AML-193 (cell line): ENCODE data around the gene RPL10A.

Source experiments
- DNase-seq, 2 experiments: peaks; one replicate each; lab custom pipeline; 2025; lab: John Stamatoyannopoulos, UW

RPL10A gene

GRCh38 chr6:35475573-35475972 is 7.4 kb downstream of the RPL10A start:
- DNase-seq: no peak

DNA sequence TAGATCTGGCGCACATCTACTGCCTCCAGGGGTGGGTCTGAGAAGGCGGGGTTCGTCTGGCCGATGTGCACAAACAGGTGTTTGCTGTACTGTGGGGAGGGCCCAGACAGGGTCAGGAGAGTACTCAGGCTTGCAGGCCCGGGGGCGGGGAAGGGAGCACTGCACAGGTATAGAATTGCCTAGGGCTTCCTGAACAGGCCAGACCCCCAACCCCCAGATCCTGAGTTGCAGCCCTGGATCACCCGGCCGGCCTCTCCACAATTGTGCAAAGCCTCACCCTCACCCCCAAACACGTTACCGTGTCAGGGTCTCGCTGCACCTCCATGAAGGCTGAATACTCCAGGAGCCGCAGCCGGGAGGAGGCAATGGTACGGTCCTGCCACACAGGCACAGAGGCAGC is 7.8 kb downstream of the RPL10A start:
- DNase-seq: no peak

DNA sequence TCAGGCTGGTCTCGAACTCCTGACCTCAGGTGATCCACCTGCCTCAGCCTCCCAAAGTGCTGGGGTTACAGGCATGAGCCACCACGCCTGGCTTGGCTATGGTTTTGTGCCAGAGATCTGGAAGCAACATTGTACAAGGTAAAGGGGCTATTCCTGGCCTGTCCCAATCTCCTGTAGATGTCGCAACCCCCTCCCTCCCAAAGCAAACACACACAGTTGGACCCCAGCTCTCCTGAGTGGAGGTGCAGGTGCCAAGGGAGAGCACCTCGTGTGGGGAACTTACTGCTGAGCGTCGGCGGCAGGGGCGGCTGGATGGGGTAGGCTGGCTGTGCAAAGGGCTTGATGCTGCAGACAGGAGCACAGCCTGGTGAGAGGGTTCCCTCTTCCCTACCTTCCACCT is 8.8 kb downstream of the RPL10A start:
- no peak for DNase-seq

DNA sequence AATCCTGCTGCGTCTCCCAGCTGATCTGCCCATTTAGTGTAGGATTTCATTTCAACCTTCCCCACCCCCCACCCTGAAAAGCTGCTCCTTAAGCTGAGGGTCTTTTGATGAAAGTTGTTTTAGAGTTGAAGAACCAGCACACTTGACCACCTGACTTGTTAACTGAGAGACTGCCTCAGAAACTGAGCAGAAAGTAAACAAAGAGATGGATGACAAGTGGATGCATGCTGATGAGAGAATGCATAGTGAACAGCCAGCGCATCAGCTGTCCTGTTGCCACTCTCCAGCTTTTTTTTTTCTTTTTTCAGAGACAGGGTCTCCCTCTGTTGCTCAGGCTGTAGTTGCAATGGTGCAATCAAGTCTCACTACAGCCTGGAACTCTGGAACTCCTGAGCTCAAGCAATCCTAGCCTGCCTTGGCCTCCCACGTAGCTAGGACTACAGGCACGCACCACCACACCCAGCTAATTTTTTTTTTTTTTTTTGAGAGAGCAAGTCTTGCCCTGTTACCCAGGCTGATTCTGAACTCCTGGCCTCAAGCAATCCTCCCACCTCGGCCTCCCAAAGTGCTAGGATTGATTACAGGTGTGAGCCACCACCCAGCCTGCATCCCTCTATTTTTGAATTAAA is 9.5 kb downstream of the RPL10A start:
- DNase-seq: no peak

GRCh38 chr6:35478259-35478658 is 10.1 kb downstream of the RPL10A start:
- DNase-seq: no peak

DNA sequence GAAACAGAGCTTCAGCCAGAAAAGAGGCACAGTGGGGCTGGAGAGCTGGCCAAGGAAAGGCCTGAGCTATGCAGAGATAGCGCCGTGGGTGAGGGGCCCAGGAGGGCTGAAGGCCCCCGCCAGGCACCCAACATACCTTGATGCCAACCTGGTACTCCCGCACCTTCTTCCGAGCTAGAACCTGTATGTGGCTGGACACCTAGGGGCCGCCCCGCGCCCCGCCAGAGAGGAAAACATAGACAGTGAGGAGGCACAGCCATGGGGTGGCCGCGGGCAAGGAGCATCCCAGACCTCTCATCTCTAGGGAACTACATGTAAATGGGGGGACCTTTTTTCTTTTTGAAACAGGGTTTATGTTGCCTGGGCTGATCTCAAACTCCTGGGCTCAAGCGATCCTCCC is 12.0 kb downstream of the RPL10A start:
- DNase-seq: no peak

DNA sequence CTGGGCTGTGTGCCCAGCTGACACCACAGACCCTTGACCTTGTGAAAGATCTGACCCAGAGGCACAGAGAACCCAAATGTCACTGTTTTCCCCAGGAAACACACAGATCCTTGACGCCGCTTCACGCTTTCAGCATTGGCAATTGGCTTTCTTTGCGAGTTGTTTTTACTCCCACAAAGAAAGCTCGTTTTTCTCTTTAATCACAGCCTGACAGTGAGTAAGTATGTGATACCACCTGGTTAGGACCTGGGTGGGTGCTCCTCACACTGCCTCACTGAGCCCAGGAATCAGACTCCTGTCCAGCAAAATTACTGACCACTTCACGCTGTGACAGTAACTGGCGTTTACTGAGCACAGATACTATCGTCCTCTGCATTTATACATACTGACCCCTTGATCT is 13.0 kb downstream of the RPL10A start:
- no peak for DNase-seq

GRCh38 chr6:35483062-35483461 is 14.9 kb downstream of the RPL10A start:
- DNase-seq: no peak

DNA sequence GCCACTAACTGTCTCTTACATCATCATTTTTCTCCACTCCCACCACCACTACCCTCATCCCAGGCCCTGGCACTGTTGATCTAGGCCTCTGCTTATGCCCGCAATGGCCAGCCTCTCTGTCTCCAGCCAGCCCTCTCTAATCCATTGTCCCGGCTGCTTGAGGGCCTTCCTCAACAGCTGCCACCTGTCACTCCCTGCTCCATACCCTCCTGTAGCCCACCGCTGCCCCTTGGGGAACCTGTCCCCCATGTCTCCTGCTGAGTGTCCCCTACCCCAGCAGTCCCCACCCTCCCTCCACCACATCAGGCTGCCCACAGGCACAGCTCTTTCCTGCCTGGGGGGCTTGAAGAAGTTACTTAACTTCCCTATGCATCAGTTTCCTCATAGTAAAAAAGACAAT is 15.3 kb downstream of the RPL10A start:
- DNase-seq: peak; percentile 25 to 29

DNA sequence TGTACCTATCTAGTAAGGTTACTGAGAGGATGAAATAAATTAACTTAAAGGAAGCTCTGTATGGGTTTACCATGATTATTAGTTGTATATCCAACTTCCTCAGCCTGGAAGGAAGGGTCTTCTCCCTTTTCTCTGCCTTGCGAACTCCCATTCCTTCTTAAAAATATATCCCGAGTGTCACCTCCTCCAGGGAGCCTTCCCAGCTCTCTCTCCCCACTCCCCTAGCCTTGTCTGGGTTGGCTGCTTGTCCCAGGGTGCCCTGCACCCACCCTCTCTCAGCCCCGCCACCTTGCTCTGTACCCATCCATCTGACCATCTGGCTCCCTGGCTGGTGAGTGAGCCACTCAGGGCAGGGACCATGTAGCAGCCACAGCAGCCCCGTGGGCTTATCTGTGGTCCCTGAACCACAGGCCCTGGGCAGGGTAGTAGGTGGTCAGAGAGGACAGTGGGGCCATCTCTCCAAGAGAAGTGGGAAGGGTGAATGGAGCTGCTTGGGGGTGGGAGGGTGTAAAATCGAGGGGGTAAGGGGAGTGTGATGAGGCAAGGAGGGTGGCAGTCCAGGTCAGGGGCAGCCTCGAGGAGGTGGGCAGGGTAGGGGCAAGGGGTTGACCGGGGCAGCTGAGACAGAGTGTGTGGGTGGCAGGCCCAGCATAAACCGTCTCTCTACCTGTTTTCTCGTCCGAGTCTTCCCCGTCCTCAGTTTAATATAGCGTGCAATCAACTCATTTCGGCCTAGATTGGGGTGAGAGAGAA is 15.9 kb downstream of the RPL10A start:
- no peak for DNase-seq

GRCh38 chr6:35484921-35485392 is 16.8 kb downstream of the RPL10A start:
- DNase-seq: no peak

DNA sequence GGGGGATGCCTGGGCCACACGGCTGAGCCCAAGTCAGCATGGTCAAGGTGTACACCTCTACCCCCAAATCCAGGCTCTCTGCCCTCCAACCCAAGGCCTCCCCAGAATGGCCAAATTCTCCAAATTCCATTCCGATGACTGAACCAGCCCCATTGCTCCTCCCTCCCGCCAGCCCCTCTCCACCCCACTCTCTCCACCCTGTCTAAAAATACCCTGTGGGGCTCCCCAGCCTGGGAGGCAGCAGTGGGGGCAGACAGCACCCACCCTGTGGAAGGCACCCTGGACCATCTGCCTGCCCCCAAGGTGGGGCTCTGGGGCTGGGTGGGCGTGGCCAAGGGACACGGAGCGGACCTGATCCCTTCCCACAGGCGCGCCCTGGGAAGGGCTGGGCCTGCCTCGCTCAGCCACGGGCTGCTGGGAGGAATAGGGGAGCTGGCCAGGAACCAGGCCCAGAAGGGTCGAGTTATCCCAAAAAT is 17.2 kb downstream of the RPL10A start:
- DNase-seq: no peak

DNA sequence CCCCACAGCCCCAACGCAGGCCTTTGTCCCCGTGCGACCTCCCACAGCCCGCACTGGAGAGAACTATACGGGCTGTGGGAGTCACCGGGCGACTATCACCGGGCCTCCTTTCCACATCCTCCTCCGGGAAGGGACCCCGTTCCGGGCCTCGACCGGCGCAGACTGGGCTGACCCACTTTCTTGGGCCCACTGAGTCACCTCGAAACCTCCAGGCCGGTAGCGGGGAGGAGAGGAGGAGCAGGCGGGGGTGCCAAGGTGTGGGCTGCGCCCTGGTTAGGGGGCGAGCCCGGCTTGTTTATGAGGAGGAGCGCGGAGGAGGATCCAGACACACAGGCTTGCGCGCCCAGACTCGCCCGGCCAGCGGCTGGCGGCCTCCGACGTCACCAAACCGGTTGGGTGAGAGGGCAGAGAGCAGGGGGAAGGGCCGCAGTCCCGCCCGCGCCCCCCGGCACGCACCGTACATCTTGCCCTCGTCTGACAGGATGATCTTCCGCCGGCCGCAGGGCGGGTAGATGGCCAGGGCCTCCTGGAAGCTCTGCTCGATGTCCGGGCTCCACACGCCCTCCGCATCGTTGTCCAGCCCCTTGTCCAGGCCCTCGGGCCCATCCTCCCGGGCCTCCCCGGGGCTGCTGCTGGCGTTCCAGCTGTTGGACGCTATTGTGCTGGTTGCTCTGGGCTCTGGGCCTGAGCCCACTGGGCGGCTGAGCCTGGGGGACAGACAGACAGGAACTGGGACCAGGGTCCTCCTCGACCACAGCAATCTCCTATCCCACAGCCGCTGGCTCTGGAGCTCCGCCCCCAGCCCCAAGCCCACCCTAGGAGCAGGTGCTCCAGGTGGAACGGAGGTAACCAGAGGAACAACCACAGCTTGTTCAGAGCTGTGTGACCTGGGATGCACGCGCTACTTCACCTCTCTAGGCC is 18.1 kb downstream of the RPL10A start:
- no peak for DNase-seq

DNA sequence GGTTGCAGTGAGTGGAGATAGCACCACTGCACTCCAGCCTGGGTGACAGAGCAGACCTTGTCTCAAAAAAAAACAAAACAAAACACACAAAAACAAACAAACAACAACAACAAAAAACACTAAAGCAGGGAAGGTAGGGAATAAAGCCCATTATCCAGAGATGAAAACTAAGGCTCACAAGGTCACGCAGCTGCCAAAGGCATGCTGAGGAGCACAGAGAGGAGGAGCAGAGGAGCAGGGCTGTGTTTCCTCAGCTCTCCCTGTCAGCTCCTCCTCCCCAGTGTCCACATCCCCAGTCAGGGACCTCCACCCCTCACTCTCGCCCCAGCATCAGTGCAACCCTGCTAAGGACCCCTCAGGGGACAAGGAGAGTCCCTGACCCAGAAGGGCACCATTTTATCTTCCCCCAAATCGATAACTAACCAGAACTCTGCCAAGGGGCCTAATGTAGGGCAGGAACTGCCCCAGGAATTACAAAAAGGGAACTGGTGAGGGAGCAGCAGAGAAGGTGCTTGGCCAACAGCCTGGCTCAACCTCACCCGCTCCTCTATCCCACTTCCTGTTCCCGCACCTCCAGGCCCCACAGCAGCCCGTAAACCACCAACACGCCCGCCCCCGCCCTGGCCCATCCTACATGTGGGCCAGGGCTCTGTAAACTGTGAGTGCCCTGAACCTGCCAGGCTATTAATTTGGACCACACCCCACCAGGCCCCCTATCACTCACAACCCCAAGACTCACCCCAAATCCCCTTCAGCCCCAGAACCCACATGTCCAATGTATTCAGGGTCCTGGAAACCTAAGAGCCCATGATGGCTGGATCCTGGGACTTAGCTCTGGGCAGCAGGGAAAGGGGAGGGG is 19.7 kb downstream of the RPL10A start:
- peak; percentile 86 to 92 for DNase-seq

DNA sequence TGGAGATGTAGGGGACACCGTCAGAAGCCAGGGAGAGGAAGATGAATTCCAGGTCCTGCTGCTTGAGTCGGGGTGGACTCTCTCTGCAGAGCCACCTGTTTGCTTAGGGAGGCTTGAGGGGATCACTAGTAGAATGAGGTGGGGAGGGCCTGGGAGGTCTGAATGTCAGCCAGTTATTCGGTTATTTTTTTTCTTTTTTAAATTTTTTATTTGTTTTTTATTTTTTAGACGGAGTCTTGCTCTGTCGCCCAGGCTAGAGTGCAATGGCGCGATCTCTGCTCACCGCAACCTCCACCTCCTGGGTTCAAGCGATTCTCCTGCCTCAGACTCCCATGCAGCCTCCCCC is 20.3 kb downstream of the RPL10A start:
- no peak for DNase-seq

GRCh38 chr6:35489066-35489465 is 20.9 kb downstream of the RPL10A start:
- DNase-seq: peak in 1 of 2 experiments; percentile 29

- no peak for DNase-seq
Observed at GRCh38 chr6:35489995-35490791, 22.0 kb downstream of the RPL10A start.

- DNase-seq: no peak
Observed at GRCh38 chr6:35490821-35491557, 22.8 kb downstream of the RPL10A start.

DNA sequence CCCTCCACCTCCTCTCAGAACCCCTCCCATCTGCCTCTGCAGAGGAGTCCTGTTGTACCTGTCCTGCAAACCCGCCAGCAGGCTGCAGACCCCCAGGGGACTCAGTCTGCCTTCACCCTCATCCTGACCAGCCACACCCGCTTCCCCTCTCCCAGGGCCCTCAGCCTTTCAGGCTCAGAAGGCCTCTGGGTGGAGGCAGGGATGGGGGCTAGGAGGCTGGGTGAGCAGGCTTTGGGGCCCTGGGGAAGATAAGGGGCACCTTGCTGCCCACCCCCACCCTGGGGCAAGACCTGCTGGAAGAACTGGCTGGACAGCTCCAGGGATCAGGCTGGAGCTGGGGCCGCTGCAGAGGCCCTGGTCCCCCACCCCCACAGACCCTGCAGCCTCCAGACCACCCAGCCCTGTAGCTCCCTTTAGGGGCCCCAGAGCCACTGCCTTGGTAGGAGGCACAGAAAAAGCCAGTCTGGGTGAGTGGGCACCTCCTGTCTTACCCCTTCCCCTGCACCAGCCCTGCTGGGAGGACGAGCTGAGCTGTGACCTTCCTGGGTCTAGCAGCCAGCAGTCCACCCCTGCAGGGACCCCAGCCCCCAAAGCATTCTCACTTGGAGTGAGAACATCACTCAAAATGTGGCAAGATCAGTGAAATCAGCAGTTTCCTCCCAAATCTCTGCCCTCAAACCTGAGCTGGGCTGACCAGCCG is 23.5 kb downstream of the RPL10A start:
- no peak for DNase-seq
